GM21576 (cell line): ENCODE data around the gene ODC1.
"Not testable (repeated sequence)": the region's sequence is repeated elsewhere in the genome, so short reads cannot be mapped to it uniquely, and the experiment has no call there.

Experiments used
- ATAC-seq: cut with Tn5 transposase; IDR thresholded peaks from one replicate; pipeline ENCODE4 v1.9.1; 2021; ENCODE audit warnings: mild to moderate bottlenecking, moderate library complexity; ENCODE audit not compliant: unreplicated experiment

The ODC1 gene

DNA sequence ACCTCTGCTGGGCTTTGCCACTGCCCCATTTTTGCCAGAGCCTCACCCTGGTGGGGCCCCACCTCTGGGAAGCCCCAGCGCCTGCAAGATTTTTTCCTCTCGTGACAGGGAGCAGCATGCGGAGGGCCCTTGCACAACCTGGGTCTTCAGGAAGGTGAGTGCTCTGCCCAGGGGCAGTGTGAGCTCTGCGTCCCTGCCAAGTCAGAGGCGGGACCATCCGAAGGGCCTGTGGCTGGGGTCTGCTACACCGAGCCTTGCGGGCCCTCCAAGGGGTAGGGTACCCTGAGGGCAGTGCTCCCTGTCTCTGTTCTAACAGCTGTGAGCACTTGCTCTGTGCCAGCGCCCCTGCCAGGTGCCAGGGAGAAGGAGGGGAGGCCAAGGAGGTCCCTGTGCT is 5.8 kb upstream of the ODC1 start:
- no peak for ATAC-seq

DNA sequence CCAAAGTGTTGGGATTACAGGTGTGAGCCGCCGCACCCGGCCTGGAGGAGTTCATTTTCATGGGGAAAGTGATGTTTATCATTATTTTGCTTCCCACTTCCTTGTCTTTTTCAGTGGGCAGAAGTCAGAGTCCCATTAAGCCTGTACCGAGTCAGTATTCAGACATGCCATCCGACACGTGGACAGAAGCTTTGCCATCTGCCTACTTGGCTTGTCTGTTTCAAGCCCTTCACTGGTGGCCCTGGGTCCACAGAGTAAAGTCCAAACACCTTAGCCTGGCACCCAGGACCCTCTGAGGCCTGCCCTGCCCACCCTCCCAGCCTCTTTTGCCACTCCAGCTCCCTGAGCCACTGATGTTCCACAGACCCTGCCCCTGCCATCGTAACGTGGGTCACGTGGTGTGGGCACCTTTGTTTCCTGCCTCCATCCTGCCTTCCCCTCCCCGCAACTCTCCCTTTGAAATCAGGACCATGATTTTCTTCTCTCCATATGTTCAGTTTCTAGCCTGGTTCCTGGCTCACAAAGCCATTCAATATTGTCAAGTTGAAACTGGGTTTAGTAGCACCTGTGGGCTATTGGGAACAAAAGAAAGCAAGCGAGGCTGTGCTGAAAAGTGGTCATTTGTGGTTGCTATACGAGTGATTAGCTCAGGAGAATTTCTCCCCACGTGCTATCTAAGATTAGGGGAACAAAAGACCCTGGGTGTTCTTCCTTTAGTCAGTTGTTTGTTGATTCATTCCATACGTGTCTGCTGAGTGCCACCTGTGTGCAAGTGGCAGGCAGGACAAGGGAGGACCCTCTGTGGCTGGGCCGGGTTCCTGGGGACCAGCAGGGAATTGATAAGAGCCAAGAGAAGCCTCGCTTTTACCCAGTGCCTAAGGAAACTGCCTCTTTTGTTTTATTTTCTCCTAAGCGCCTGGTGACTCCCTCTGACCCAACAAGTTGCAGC is 5.1 kb upstream of the ODC1 start:
- no peak for ATAC-seq

DNA sequence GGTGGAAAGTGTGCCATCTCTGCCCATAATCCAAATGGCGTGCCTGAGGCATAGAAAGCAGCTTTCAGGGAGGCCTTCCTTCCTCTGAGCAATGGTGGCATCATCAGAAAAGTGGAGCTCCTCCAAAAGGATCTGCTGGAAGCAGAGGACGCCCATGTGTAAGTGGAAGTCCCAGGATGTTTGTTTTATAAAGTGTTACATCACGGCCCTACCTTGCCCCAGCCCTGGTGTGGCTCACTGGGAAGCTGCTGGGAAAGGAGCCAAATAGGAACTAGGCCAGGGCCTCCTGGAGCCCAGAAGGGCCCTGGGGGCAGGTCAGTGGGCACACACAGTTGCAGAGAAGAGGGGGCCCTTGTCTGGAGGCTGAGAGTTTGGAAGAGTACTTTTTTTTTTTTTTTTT is 4.2 kb upstream of the ODC1 start:
- no peak for ATAC-seq

DNA sequence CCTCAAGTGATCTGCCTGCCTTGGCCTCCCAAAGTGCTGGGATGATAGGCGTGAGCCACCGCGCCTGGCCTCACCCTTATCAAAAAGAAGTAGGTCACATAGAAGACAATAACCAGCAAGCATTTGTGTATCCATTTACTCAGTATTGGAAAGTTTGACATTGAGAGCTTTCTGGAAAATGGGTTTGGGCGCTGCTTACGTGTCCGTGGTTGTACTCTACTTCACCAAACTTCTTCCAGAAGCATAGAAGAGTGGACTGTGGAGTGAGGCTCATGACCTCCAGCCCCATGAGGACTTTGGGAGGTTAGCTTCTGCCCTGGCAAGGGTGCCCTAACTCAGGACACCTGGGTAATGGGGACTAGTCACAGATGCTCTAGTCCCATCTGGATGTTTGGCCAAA is 3.7 kb upstream of the ODC1 start:
- no peak for ATAC-seq

DNA sequence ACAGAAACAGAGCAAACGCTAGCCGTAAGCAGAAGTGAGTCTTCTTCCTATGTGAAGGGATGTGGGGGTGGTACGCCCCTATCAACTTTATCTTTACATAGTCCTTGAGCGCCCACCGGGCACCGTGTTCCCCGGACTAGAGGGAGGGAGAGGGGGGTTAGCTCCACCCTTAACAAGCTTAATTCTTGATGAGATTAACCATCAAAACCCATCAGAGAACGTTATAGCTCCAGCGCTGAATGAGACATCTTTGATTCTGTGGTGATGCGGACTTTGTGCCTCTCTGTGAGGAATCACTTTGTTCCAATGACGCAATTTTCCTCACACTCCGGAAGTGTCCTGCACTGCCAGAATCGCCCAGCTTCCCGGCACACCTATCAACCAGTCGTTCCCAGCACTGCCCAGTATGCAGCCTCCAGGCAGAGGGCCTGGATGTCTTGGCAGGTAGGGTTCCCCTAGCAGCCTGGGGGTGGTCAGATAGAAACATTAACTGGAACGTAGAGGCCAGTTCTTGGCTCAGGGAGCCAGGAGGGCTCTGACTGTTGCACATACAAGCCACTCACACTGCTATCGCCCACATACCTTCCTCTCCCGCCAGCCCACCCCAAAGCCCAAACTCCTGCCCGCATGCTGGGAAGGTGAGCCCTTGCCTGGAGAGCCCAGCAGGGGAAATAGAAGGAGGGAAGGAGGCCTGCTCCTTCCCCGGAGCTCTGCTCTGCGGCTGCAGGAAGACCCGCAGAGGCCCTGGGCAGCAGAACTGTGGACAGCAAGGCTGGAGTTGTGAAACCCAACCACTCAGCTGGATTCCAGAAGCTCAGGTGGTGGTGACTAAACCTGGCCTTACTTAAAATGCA is 1.9 kb upstream of the ODC1 start:
- ATAC-seq: no peak

DNA sequence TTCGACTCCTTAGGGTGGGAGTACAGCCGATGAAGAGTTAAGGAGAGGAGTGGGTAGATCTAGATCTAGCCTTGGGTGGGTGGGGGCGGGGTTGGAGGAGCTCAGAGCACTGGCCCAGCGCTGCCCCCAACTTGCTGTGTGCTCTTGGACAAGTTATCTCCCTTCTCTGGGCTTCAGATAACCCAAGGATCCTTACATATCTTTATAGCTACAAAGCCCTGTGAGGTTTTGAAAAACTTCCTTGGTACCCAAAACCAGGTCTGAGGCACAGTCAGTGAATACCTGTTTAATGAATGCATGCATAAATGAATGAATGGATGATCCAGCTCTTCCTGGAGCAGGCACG is 1.3 kb upstream of the ODC1 start:
- no peak for ATAC-seq

DNA sequence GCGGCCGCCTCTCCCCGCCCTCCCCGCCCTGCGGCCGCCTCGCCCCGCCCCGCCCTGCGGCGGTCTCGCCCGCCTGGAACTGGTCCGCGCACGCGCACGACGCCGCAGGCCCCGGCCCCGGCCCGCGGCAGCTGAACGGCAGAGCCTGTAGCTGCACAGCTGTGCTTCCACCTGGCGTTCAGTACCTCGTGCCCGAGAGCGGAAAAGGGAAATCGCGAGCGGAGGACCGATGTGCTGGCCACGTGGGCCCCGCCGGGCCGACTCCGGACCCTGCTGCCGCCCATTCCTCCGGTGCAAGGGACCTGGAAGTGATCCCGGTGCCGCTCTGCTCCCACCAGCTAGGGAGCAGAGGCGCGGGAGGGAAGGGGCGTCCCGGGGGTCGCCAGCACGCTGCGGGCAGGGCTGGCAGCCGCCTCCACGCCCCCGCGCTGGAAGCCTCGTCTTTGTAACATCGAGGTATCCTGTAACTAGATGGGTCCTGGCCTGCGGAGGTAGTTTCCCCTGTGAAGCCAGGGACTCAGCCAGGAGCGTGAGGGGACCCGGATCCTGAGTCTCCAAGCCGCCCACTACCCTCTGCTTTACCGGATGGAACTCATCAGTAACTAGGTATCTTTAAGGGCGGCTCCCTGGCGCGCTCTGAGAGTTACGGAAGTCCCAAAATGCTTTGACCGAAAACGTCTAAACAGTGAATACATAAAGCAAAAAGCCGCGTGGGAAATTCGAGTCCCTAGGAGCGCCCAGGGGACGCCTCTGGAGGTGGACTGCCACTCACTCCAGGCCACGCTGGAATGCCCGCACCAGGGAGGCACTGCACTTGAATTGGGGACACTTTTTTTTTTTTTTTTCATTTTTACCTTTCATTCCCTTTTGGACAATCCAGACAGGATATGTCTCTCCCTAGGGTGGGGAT is 704 bp upstream of the ODC1 start:
- ATAC-seq: peak; percentile 59

DNA sequence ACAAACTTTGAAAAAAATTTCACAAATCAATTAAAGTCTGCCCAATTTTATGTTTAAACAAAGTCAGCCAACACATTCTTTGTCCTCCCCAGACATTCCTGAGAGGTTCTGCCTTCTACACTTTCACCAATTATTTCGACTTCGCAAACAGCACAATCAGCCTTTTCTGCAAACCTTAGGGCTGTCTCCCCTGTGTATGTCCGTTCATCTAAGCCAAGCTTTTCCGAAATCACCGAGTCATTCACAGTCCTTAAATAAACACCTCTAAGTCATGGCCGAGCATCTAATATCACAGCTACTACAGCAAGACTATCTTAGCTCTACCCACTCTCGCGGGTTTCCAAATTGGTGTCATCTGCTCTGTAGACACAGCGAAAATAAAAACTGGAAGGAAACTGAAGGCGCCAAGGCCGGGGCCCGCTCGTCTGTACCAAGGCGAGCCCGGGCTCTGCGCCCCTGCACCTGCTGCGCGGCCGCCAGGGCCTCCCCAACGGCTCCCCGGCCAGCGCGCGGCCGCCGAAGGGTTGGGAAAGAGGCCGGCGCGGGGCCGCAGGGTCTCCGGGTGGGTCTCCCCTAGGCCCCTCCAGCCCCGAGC is 730 bp downstream of the ODC1 start:
- peak; percentile 28 for ATAC-seq

DNA sequence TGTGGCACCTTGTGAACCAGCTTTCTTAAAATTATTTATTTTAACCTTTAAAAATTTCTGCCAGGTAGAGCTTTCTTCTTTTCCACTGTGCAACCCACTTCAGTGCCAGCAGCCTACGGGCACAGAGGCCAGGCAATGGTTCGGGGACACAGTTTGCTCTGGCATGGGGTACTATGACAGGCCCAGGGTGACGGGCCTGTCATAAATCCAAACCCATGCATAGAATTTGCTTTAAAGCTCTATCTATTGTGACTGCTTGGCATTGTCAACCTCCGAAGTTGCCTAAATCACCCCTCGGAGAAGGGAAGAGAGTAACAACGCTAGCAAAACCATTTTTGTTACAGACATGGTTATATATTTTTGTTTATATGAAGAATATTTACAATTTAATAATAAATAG is 1.5 kb downstream of the ODC1 start:
- ATAC-seq: no peak

DNA sequence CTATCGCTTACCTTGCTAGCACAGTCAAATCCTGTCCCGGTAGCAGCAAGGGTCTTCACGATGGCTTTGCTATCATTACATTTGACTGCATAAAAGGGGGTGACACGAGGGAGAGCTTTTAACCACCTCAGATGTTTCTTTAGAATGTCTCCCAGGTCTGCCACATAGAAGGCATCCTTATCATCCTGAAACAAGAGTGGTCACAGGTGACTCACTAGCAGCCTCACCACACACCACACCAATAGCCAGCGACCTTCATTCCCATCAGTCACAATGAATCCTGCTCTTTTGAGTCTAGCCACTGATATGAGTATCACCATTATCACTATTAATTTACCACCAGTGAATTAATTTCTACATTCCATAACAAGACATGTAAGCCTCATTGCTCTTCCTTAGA is 3.7 kb downstream of the ODC1 start:
- ATAC-seq: no peak

DNA sequence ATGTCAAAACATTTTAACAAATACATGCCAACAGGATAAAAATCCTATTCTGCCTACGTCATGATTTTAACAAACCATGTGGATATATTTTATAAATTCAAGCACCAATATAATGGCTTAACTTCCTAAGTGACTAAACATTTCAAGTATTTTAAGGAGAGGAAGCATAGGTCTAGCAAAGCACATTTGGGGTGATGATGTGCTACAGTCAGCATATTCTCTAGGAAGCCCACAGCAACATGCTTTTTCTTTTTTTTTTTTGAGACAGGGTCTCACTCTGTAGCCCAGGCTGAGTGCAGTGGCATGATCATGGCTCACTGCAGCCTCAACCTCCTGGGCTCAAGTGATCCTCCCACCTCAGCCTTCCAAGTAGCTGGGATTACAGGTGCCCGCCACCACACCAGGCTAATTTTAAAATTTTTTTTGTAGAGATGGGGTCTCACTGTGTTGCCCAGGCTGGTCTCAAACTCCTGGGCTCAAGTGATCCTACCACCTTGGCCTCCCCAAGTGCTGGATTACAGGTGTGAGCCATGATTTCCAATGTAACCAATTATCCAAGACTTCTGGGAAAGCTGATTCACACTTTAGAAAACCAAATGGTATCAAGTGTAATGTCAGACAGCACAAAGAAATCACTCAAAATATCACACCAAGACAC is 5.5 kb downstream of the ODC1 start:
- ATAC-seq: not testable (repeated sequence)

DNA sequence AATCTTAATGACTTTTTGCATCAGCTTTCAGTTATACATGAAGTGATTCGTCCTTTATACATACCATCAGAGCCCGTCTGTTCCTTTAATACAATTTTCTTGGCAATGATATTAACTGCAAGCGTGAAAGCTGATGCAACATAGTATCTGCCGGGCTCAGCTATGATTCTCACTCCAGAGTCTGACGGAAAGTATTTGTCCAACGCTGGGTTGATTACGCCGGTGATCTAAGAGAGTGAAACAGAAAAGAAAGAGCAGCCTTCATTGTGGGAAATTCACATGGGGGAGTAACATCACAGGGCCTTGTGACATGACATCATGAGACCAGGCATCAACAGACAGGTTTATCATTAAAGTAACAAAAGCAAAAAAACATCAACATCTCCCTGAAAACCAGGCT is 6.2 kb downstream of the ODC1 start:
- ATAC-seq: no peak

DNA sequence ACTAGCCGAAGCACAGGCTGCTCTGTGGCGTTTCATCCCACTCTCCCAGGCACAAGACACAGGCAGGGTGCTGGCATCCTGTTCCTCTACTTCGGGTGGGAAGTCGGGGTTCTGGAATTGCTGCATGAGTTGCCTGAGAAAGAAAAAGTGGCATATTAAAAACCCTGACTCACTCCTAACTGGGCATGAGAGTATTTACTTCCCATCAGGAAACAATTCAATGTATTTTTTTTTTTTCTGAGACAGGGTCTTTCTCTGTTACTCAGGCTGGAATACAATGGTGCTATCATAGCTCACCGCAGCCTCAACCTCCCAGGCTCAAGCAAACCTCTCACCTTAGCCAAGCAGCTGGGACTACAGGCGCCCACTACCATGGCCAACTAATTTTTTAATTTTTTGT is 7.4 kb downstream of the ODC1 start:
- no peak for ATAC-seq

DNA sequence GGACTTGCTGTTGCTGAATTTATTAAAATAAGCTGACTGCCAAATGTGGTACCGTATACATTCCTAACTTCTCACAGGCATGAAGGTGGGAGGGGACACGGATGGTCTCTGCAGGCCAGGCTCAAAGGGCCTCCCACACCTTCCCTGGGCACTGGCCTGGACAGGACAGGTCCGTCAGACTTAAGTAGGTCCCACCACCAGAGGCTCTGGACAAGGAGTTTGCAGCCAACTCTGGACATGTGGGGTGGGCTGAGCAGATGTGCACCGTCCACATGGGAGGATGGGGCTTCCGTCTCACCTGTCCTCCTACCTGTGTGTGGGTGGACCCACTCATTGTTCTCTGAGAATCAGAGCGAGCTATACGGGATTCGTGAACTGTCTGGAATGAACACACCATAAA is 8.2 kb downstream of the ODC1 start:
- no peak for ATAC-seq

DNA sequence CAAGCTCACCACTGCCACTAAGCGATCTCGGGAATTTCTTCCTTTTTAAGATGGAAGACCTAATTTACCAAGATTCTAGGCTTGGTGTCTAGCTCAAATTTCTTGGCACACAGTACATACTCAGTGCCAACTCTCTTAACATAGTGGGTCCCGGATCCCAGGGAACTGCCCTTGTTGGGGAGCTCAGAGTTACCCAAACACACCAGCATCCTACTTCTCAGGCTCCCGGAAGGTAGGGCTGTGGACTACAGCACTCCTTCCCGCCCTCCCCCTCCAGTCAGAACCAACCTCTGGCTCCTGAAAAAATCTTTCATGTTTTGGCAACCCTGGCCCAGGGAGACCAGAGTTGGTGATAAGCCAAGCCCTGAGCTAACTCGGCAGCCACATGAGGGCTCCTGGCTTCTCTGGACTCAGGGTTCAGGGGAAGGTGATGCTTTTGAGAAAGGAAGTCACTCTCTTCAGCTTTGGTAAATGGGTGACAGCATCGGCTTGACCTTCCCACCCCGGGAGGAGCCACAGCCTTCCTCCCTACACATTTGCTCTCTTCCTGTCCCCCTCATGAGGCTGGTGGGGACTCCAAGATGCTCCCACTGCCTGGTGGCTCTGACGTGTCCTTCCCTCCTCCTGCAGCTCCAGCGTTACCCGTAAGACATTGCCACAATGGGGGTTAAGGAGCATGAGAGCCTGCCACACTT is 8.8 kb downstream of the ODC1 start:
- ATAC-seq: no peak

DNA sequence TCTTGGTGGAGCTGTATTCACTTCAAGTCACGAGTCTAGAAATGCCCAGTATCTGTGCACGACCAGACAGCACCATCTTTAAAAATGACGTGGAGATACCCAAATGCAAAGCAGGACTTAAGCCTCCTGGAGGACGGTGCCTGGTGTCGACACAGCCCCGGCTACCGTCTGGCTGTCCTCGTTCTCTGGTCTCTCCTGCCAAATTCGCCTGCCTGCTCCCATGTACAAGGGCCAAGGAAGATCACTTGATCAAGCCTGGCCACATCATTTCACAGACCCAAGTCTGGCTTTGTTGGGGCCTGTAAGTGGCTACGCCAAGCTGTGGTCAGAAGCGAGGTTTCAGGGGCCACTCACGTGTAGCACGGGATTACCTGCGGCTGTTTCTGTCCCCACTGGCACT is 9.4 kb downstream of the ODC1 start:
- no peak for ATAC-seq

DNA sequence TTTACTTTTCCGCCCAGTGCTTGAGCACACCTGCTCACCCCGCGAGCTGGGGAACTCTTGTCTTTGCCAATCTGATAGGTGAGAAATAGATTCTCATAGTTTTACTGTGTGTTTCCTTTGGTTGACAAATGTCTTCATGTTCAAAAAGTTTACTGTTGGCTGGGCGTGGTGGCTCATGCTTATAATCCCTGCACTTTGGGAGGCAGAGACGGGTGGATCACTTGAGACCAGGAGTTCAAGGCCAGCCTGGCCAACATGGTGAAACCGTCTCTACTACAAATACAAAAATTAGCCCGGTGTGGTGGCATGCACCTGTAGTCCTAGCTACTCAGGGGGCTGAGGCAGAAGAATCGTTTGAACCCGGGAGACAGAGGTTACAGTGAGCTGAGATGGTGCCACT is 10.3 kb downstream of the ODC1 start:
- no peak for ATAC-seq

DNA sequence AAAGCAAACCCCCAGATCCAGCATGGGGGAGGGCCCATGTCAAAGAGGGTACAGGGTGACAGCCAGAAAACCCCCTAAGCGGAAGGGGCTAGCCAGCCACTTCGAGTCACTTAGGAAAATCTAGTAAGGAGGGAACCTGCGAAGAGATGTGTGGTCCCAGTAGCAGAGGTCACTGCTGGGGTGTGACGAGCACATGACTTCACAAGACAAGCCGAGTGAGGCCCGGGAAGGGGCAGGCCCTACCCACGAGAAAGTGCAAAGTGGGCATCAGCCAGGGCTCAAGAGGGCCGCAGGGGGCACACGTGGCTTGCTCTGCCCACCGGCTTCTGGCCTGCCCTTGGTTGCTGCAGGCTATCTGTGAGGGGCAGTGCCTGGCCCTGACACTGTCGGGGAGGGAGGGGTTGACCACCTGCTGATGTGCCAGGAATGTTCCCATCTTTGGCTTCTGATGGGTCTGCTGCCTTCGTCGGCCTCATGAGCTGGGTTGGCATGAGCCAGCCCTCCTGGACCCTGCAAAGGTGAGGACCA is 11.5 kb downstream of the ODC1 start:
- ATAC-seq: no peak

DNA sequence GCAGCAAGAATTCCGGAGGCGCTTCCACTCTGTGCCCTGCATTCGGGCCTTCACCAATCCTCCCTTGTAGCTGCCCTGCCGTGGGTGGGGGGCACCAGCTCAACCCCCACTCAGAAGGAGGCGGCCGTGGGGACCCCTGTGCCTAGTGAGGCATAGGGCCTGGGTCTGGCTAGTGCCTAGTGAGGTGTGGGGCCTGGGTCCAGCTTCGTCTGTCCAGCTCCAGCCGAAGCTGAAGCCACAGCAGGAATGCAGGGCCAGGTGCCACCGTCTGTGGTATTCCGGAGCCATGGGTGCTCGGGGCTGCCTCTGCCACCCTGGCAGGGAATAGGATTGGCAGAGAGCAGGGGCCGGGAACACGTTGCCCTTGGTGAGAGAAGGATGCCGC is 12.3 kb downstream of the ODC1 start:
- ATAC-seq: no peak
